Globus pallidus (tissue), 1 donor: ENCODE results near the gene ETV6.

ENCODE experiments used
- DNase-seq: peaks from one replicate; pipeline ENCODE4 v3.0.0-alpha.2; 2015; ENCODE audit warnings: low spot score

Gene ETV6

DNA sequence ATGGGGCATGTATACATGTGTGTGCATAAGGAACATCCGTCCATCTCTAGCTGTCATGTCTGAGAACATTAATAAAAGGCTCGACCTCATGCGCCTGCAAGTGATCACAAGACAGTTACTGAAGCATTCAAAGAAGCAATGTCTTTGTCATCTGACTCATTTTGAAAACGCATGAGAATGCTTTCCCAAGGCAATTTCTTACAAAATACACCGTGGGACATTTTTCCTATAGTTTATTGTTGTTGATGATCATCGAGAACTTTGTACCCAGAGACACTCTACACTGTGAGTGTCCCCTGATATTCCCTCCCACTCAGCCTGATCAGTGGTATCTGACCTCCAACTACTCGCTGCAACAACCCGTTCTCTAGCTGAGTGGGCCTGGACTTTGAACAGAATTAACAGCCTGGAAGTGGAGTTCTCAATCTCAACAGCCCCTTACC is 68.1 kb downstream of the ETV6 start:
- no peak for DNase-seq

DNA sequence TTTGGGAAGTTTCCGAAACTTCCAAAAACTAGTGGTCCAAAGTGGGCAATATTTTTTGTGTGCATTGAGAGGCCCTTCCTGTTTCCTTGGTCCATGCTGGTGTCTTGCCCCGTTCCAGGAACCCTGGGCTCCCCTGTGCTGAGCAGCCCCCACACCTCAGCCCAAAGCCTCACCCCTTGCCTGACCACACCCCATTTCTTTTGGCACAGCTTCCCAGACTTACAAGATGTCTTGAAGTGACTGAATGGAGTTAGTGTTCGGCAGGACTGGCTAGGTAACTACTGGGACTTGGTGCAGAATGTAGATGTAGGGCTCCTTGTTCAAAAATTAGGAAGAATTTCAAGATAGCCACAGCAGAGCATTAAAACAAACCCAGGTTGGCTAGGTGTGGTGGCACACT is 68.6 kb downstream of the ETV6 start:
- no peak for DNase-seq

- DNase-seq = no peak
Observed at GRCh38 chr12:11718768-11719253, 69.3 kb downstream of the ETV6 start.

GRCh38 chr12:11719678-11720099 is 70.2 kb downstream of the ETV6 start:
- peak; percentile 47 for DNase-seq

- DNase-seq = no peak
Observed at GRCh38 chr12:11722071-11722470, 72.6 kb downstream of the ETV6 start.

- DNase-seq = no peak
Observed at GRCh38 chr12:11722578-11723138, 73.2 kb downstream of the ETV6 start.

DNA sequence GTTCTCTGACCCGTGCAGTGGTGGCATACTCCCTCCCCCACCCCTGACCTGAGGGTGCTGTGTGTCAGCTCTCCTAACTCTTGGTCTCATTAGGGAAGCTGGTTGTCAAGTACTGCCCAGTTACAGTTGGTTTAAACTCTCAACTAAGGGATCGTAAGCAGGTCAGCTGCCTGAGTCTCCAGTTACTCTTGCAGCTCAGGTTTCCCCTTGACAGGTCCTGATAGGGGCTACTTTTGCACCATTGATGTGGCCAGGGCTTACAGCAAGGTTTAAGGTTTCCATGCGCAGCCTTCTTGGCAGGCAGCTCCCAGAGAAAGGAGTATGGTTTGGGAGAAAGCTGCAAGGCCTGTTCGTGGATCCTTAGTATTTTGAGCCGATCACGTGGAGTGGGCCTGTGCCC is 74.5 kb downstream of the ETV6 start:
- DNase-seq = no peak

- no peak for DNase-seq
Observed at GRCh38 chr12:11724888-11725311, 75.4 kb downstream of the ETV6 start.

DNA sequence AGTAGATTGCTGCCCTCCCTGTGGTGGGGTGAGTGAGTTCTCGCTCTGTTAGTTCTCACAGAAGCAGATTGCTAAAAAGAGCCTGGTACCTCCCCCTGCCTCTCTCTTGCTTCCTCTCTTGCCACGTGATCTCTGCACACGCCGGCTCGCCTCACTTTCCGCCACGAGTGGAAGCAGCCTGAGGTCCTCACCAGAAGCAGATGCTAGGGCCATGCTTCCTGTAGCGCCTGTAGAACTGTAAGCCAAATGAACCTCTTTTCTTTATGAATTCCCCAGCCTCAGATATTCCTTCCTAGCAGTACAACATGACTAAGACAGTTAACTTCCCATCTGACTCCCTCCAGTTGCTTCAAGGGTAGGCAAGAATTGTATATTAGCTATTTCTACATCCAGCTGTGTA is 76.2 kb downstream of the ETV6 start:
- no peak for DNase-seq

DNA sequence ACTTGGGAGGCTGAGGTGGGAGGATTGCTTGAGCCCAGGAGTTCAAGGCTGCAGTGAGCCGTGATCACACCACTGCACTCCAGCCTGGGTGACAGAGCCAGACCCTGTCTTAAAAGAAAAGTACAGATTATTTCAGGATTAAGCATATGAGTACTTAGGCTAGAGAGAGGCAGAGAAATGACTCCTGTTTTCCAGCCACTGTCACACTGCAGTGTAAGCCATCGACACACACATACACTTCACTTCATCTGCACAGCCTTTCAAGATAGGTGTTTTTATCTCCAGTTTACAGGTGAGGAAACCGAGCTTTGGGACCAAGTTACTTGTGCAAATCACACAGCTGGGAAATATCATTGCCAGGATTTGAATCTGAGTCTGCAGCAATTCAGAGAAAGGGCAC is 77.2 kb downstream of the ETV6 start:
- no peak for DNase-seq

GRCh38 chr12:11727133-11727664 is 77.7 kb downstream of the ETV6 start:
- DNase-seq = no peak

DNA sequence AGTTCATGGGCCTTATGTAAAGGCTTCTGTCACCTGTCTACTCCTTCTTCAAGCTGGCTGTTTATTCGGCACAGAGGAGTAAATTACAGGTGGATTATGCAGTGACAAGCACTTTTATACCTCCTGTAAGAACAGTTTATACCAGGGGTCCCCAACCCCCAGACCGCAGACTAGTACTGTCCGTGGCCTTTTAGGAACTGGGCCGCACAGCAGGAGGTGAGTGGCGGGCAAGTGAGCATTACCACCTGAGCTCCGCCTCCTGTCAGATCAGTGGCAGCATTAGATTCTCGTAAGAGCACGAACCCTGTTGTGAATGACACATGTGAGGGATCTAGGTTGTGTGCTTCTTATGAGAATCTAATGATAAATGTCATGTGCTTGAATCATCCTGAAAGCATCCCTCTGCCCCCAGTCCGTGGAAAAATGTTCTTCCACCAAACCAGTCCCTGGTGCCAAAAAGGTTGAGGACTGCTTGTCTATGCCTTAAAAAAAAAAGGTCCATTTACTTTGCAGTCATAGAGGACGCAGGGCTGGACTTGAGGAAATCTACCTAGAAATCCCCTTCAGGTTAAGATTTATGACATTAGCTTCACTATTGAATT is 78.8 kb downstream of the ETV6 start:
- DNase-seq = no peak

DNA sequence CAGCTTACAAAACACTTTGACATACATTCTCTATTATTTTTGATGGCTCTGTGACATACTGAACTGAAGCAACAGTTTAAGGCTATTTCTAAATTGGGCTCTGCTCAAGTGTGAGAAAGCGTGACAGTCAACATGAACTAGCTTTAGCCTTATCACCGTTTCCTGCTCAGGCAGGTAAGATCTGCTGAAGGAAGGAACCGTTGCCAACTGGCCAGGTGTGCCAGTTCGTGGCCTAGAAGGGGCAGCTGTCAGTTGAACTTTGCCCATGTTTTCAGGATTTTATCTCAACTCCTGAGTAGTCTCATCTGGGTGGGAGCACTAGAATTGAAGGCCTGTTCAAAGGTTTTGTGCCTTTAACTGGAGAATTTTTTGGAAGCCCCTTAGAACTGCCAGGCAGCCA is 79.5 kb downstream of the ETV6 start:
- no peak for DNase-seq

GRCh38 chr12:11729439-11730150 is 80.1 kb downstream of the ETV6 start:
- no peak for DNase-seq

GRCh38 chr12:11730299-11731041 is 81.0 kb downstream of the ETV6 start:
- no peak for DNase-seq

DNA sequence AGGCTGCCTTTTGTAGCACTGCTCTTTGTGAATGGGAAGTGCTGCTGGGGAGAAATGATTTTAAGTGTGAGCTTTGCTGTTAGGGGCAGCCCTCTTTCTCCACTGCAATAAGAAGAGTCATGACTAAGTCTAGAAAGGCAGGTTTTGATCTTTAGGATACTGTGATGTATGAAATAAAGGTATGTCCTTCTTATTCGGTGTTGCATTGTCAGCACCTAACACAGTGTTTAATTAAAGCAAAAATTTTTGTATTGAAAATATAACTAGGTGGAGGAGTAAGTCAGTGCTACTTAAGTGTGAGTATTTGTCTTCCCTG is 81.5 kb downstream of the ETV6 start:
- DNase-seq = no peak

DNA sequence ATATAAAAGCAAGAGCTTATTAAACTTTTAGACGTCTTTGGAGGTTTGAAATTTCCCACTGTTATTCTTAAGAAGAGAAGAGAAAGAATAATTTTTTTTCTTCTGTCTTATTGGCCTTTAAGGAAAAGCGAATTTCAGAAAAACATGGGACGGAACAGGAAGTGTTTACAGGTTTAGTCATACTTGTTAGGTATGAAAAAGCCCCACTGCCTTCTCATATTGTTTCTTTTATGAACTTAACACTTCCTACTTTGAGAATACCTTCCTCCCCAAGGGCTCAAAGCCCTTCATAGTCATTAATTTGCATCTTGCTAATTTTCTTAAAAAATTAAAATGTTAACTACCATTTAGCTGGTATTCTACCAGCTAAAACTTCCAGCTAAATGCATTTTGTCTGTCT is 82.0 kb downstream of the ETV6 start:
- no peak for DNase-seq

- no peak for DNase-seq
Observed at GRCh38 chr12:11732023-11732422, 82.5 kb downstream of the ETV6 start.

GRCh38 chr12:11732715-11733114 is 83.2 kb downstream of the ETV6 start:
- no peak for DNase-seq

- DNase-seq = no peak
Observed at GRCh38 chr12:11734580-11735180, 85.2 kb downstream of the ETV6 start.

DNA sequence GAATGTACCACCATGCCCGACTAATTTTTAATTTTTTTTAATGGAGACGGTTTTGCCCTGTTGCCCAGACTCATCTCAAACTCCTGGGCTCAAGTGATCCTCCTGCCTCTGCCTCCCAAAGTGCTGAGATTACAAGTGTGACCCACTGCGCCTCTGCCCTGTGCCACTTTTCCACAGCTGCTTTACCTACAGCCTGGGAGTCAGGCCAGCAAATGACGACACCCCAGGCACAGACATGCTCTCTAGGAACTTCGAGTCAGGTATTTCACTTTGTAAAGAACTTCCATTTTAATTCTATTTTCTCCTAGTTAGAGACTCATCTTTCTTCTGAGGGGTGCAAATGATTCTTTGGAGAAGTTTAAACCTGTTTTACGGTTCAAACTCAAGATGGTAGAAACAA is 89.0 kb downstream of the ETV6 start:
- no peak for DNase-seq

GRCh38 chr12:11739980-11740577 is 90.6 kb downstream of the ETV6 start:
- no peak for DNase-seq
